Glutamatergic neuron (in vitro differentiated cells): Measurements from ENCODE around the gene FCAMR. TPM values are rescaled to one million over a fixed set of nuclear protein-coding genes. Genes with fewer than 3 reads are reported as not detected.

Source experiments
- DNase-seq: peaks from one replicate; pipeline ENCODE4 v3.0.0; 2022
- H3K27ac Mint-ChIP-seq: one replicate; pipeline ENCODE4 v1.8.0; 2020; ENCODE audit warnings: mild to moderate bottlenecking, mixed read lengths, inconsistent platforms; ENCODE audit not compliant: unreplicated experiment
- H3K27me3 Mint-ChIP-seq: one replicate; pipeline ENCODE4 v1.8.0; 2020; ENCODE audit warnings: mild to moderate bottlenecking, moderate library complexity, mixed read lengths, inconsistent platforms; ENCODE audit not compliant: unreplicated experiment
- H3K36me3 Mint-ChIP-seq: one replicate; pipeline ENCODE4 v1.8.0; 2020; ENCODE audit warnings: mild to moderate bottlenecking, mixed read lengths, inconsistent platforms; ENCODE audit not compliant: unreplicated experiment
- H3K4me1 Mint-ChIP-seq: one replicate; pipeline ENCODE4 v1.8.0; 2020; ENCODE audit warnings: mild to moderate bottlenecking, low read depth, mixed read lengths, inconsistent platforms; ENCODE audit not compliant: unreplicated experiment
- H3K4me3 Mint-ChIP-seq: one replicate; pipeline ENCODE4 v1.8.0; 2020; ENCODE audit warnings: mild to moderate bottlenecking, mixed read lengths, inconsistent platforms; ENCODE audit not compliant: unreplicated experiment
- H3K9me3 Mint-ChIP-seq: one replicate; pipeline ENCODE4 v1.8.0; 2020; ENCODE audit warnings: mild to moderate bottlenecking, moderate library complexity, mixed read lengths, inconsistent platforms; ENCODE audit not compliant: unreplicated experiment
- total RNA-seq: library from RNA; stranded (reverse); fragmentation: NEBNext Ultra II Directional; extraction: Animal tissue kit (Norgen Biotek cat#: 25700); gene quantifications from one replicate; pipeline ENCODE4 v1.2.1, GENCODE V29; 2021; ENCODE audit not compliant: unreplicated experiment
- TF ChIP-seq, protein P1 (sequence below): fragments of 200-600 bp; sonication (generic); IDR thresholded peaks from one replicate; pipeline ENCODE4 v1.5.0; 2021; ENCODE audit not compliant: partially characterized antibody, unreplicated experiment

FCAMR gene
- total RNA-seq, 1 donor from 2014 or later = not detected

DNA sequence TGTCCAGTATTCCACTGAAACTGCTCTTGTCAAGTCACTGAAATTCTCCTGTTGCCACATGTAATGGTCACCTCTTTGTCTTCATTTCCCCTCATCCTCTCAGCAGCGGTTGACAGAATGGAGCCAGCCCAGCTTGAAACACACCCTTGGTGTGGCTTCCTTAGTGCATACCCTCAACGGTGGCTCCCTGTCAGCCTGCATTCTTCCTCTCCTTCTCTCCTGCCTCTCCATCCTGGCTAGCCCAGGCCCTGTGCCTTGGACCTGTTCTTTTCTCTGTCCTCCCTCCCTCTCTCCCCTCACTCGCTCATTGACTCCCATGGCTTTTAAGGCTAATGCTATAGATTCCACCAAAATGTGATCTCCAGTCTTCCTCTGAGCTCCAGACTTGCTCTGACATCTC, 52.2 kb downstream of the FCAMR start:
- TF ChIP-seq, protein P1, sequence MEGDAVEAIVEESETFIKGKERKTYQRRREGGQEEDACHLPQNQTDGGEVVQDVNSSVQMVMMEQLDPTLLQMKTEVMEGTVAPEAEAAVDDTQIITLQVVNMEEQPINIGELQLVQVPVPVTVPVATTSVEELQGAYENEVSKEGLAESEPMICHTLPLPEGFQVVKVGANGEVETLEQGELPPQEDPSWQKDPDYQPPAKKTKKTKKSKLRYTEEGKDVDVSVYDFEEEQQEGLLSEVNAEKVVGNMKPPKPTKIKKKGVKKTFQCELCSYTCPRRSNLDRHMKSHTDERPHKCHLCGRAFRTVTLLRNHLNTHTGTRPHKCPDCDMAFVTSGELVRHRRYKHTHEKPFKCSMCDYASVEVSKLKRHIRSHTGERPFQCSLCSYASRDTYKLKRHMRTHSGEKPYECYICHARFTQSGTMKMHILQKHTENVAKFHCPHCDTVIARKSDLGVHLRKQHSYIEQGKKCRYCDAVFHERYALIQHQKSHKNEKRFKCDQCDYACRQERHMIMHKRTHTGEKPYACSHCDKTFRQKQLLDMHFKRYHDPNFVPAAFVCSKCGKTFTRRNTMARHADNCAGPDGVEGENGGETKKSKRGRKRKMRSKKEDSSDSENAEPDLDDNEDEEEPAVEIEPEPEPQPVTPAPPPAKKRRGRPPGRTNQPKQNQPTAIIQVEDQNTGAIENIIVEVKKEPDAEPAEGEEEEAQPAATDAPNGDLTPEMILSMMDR = no peak
- Mint-ChIP-seq H3K27ac (no peak overlapping the region), H3K36me3 (no peaks in the 10 kb centered on the region), H3K9me3 (no peaks in the 10 kb centered on the region), H3K27me3 (peaks cover 12% of the 10 kb centered on the region), H3K4me3 (no peak overlapping the region), H3K4me1 (no peaks in the 10 kb centered on the region)
- no peak for DNase-seq

DNA sequence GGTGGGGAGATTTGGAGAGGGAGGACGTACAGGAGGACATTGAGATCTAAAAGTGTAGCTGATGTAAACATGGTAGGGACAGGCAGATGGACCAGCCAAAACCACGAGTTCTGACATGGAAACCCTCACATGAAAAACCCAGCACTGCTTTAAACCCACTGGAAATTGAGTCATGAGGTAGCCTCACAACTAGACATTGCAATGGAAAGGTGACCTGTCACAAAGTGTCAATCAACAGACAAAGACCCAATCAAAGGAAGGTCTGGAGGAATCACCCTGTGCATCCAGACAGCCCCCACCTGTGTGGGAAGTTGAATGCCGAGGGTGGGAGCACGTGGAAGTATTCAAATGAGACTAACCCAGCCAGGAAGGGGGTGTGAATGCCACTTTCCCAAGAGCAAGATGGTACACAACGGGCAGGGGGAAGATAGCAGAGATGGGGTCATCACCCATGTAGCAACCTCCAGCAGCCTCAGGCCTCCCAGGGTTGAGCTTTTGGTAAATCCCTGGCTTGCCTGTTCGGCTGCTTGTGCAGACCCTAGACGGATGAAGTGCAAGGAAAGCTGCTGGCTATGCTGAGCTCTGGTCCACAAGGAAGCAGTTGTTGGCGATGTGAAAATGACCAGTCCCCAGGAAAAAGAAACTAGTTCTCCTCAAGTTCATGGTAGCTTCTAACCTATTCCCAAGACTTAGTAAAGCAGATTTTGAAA, 54.1 kb downstream of the FCAMR start:
- H3K4me1 Mint-ChIP-seq = no peaks in the 10 kb centered on the region
- H3K9me3 Mint-ChIP-seq = no peaks in the 10 kb centered on the region
- DNase-seq = no peak
- H3K4me3 Mint-ChIP-seq = no peak overlapping the region
- TF ChIP-seq, protein P1 = no peak
- no peaks in the 10 kb centered on the region for H3K36me3 Mint-ChIP-seq
- no peak overlapping the region for H3K27ac Mint-ChIP-seq
- H3K27me3 Mint-ChIP-seq = peaks cover 12% of the 10 kb centered on the region

DNA sequence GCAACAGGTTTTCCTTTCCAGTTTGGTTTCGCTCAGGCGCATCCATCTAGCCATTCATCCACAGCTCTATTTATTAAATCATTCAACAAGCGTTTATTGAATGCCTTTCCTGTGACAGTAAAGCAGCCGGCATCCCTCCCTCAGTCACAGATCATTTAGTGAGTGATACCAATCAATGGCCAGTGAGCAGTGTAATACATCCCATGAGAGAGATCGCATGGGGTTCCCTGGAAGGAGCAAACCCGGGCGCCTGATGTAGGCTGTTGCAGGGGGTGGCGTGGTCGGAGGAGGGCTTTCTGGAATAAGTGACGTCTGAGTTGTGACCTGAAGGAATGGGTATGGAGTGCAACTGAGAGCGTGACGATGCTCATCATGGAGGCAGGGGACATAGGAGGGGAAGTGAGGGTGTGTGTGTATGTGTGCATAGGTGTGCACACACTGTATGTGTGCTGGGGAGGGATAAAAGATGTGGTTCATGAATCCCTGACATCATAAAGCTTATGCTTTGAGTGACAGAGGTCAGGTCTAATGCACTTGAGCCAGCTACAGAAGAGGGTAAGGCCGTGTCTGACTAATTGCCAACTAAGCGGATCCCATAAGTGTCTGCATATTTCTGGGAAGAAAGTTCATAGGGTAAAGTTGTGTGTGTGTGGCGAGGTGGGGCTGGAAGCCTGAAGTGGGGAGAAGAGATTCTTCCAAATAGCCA, 55.1 kb downstream of the FCAMR start:
- no peaks in the 10 kb centered on the region for H3K36me3 Mint-ChIP-seq
- TF ChIP-seq, protein P1 = no peak
- no peak overlapping the region for H3K4me3 Mint-ChIP-seq
- no peak overlapping the region for H3K27ac Mint-ChIP-seq
- no peak for DNase-seq
- peaks cover 12% of the 10 kb centered on the region for H3K27me3 Mint-ChIP-seq
- no peaks in the 10 kb centered on the region for H3K4me1 Mint-ChIP-seq
- H3K9me3 Mint-ChIP-seq = no peaks in the 10 kb centered on the region

DNA sequence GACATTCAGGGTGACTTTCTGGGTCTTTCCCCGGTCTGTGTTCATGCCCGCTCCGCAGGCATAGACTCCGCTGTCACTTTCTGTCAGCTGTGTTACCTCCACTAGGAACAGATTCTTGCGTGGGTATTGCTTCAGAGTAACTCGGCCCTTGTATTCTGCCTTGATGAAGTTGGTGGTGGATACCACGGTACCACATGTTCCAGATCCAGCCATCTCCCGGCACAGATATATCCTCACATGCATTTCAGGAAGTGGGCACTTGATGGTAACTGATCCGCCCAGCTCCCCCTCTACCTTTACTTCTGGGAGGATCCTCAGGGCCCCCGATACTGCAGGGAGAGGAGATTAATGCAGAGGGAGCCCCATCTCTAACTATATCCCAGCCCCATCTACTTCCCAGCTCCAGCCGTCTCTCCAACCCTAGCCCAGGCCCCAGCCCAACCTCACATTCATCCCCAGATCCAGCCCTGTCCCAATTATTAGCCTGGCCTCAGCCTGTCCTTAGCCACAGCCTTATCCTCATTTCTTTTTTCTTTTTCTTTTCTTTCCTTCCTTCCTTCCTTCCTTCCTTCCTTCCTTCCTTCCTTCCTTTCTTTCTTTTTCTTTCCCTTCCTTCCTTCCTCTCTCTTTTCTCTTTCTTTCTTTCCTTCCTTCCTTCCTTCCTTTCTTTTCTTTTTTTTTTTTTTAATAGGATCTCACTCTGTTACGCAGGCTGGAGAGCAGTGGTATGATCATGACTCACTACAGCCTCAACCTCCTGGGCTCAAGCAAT, 56.3 kb downstream of the FCAMR start:
- Mint-ChIP-seq H3K27ac (no peak overlapping the region), H3K27me3 (peaks cover 13% of the 10 kb centered on the region), H3K4me1 (no peaks in the 10 kb centered on the region), H3K4me3 (no peak overlapping the region), H3K9me3 (no peaks in the 10 kb centered on the region), H3K36me3 (no peaks in the 10 kb centered on the region)
- TF ChIP-seq, protein P1 = no peak
- no peak for DNase-seq
